Testis (tissue), 3 donors: ENCODE data around the gene ABI3. TPM values are rescaled to one million over a fixed set of nuclear protein-coding genes. Genes with fewer than 3 reads are reported as not detected.

Experiments
- DNase-seq: peaks from one replicate; pipeline ENCODE4 v3.0.0-alpha.2; 2019
- H3K27ac ChIP-seq, 2 donors: fragments of 200-600 bp; sonication (generic); one replicate each; pipeline ENCODE4 v1.5.1; 2019
- H3K27me3 ChIP-seq: fragments of 200-600 bp; sonication (generic); one replicate; pipeline ENCODE4 v1.5.1; 2019
- H3K36me3 ChIP-seq: fragments of 200-600 bp; sonication (generic); one replicate; pipeline ENCODE4 v1.5.1; 2017; ENCODE audit warnings: low read depth; ENCODE audit errors: missing control alignments
- H3K4me1 ChIP-seq: fragments of 200-600 bp; sonication (generic); one replicate; pipeline ENCODE4 v1.5.1; 2019
- H3K4me3 ChIP-seq, 2 donors: fragments of 200-600 bp; sonication (generic); one replicate each; pipeline ENCODE4 v1.5.1; 2017 to 2019
- H3K9me3 ChIP-seq: fragments of 200-600 bp; sonication (generic); one replicate; pipeline ENCODE4 v1.5.1; 2017
- CTCF ChIP-seq, 3 experiments: fragments of 450-650 bp in 2 of 3; fragments of 200-600 bp in 1 of 3; sonication (generic) in 1 of 3; IDR thresholded peaks; one replicate each; pipeline ENCODE4 v1.5.1; 2016 to 2019; ENCODE audit warnings: antibody characterized with exemption in 3 of 3, mild to moderate bottlenecking in 2 of 3, moderate library complexity in 1 of 3
- POLR2A ChIP-seq: fragments of 450-650 bp; IDR thresholded peaks from one replicate; pipeline ENCODE4 v1.6.1; 2017; ENCODE audit warnings: antibody characterized with exemption, mild to moderate bottlenecking, moderate library complexity
- WGBS, 2 donors: methylation state at CpG; one replicate each; pipeline ENCODE4 v1.1.5; 2018; 5-methylcytosine and 5-hydroxymethylcytosine counted together
- intact Hi-C: fragments of 100-400 bp; cut with DNase I; formaldehyde crosslinking; loops from one replicate; pipeline ENCODE4 v1.15.1; 2023; ENCODE audit warnings: low total_unique reads
- polyA plus RNA-seq: library from polyadenylated mRNA; stranded (reverse); fragments of 350-450 nt; fragmentation: Illumina TruSeq; extraction: RNeasy Lipid Tissue Mini Kit (QIAGEN cat#74804); gene quantifications from one replicate; pipeline ENCODE4 v1.2.3, GENCODE V29; 2014; ENCODE audit warnings: low read depth, low replicate concordance; ENCODE audit not compliant: insufficient read depth
- total RNA-seq, 2 donors: library from RNA; depleted of rRNA; stranded (reverse); fragments of >200 nt; gene quantifications; one replicate each; pipeline ENCODE4 v1.2.3, GENCODE V29; 2016

The ABI3 gene
- total and polyA plus RNA-seq, 3 donors from 2014 or later: 0.87 to 3.9 (median 2.2) TPM

GRCh38 chr17:49196520-49196919, 14.0 kb upstream of the ABI3 start:
- TF ChIP-seq POLR2A (no peak), CTCF (IDR thresholded peaks at IDR 0.05) (no peak)
- Histone ChIP-seq H3K27me3 (no peaks in the 10 kb centered on the region), H3K4me3 (no peak overlapping the region), H3K36me3 (no peaks in the 10 kb centered on the region), H3K27ac (no peak overlapping the region), H3K9me3 (no peaks in the 10 kb centered on the region), H3K4me1 (no peaks in the 10 kb centered on the region)
- intact Hi-C loops: no loop called here
- DNase-seq: no peak
- 83% methylated on average over 3 of the region's 3 CpGs for WGBS, 2 donors

DNA sequence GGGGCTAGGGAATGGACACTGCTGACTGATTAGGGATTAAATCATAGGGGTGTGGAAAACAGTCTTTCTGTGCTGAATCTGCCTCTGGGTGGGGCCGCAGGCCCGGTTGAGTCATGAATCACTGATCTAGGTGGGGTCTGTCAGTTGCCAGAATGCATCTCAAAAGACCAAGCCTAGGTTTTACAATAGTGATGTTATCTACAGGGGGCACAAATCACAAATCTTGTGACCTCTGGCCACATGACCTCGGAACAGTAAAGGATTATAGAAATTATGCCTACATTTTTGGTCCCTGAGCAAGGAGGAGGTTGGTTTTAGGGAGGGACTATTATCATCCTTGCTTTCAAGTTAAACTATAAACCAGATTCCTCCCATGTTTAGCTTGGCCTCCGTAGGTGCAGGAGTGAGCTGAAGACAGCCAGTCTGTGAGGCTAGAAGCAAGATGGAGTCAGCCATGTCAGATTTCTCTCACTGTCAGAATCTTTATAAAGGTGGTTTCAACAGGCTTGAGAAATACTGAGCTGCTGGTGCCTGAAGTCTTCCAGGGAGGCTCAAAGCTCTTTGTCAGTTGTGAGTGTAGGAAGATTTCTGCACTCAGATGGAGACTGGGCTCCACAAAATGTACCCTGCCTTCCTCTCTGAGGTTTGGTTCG, 13.0 kb upstream of the ABI3 start:
- no peaks in the 10 kb centered on the region for H3K27me3 ChIP-seq
- TF ChIP-seq CTCF (IDR thresholded peaks at IDR 0.05): no peak
- TF ChIP-seq POLR2A: no peak
- no peak overlapping the region for H3K27ac ChIP-seq
- no peak for DNase-seq
- no peaks in the 10 kb centered on the region for H3K36me3 ChIP-seq
- H3K4me1 ChIP-seq: no peaks in the 10 kb centered on the region
- H3K4me3 ChIP-seq: no peak overlapping the region
- intact Hi-C loops: no loop called here
- no peaks in the 10 kb centered on the region for H3K9me3 ChIP-seq
- WGBS, 2 donors: 62 to 70% methylated on average over 5 of the region's 5 CpGs

GRCh38 chr17:49198211-49198610, 12.3 kb upstream of the ABI3 start:
- H3K27me3 ChIP-seq: no peaks in the 10 kb centered on the region
- intact Hi-C loops: no loop called here
- no peaks in the 10 kb centered on the region for H3K36me3 ChIP-seq
- DNase-seq: no peak
- TF ChIP-seq POLR2A: no peak
- no peak for TF ChIP-seq CTCF (IDR thresholded peaks at IDR 0.05)
- no peak overlapping the region for H3K27ac ChIP-seq
- WGBS, 2 donors: 85 to 88% methylated on average over 2 of the region's 2 CpGs
- H3K9me3 ChIP-seq: no peaks in the 10 kb centered on the region
- H3K4me3 ChIP-seq: no peak overlapping the region
- H3K4me1 ChIP-seq: no peaks in the 10 kb centered on the region

GRCh38 chr17:49200423-49201083, 10.0 kb upstream of the ABI3 start:
- H3K9me3 ChIP-seq: no peaks in the 10 kb centered on the region
- H3K36me3 ChIP-seq: no peaks in the 10 kb centered on the region
- 71 to 79% methylated on average over 13 of the region's 13 CpGs for WGBS, 2 donors
- TF ChIP-seq CTCF (IDR thresholded peaks at IDR 0.05): no peak
- no peak for TF ChIP-seq POLR2A
- no peaks in the 10 kb centered on the region for H3K27me3 ChIP-seq
- no peak for DNase-seq
- no peak overlapping the region for H3K27ac ChIP-seq
- no peak overlapping the region for H3K4me3 ChIP-seq
- intact Hi-C loops: no loop called here
- no peaks in the 10 kb centered on the region for H3K4me1 ChIP-seq
